PC-3 (cell line): ENCODE data around the gene STRBP. TPM values are rescaled to one million over a fixed set of nuclear protein-coding genes. Genes with fewer than 3 reads are reported as not detected.

ENCODE experiments used
- ATAC-seq: fragments of 200-7000 bp; cut with Tn5 transposase; 2 replicates; pipeline ENCODE4 v1.9.1; 2020; ENCODE audit warnings: mild to moderate bottlenecking, moderate library complexity
- BruUV-seq: library from RNA; stranded (reverse); fragments of 400-500 nt; replicated peaks from 2 replicates; lab custom pipeline; 2021; lab: Mats Ljungman, UMichigan
- CTCF ChIA-PET: fragments of 300-600 bp; sonication (Branson Sonifier 250); formaldehyde crosslinking; loops from one replicate; lab custom pipeline; 2022; ENCODE audit warnings: antibody characterized with exemption; lab: Charles Lee
- POLR2A ChIA-PET: fragments of 300-600 bp; sonication (Branson Sonifier 250); formaldehyde crosslinking; loops from one replicate; lab custom pipeline; 2022; ENCODE audit warnings: antibody characterized with exemption; ENCODE audit not compliant: unreplicated experiment; lab: Charles Lee
- DNase-seq: peaks from one replicate; pipeline ENCODE4 v3.0.0-alpha.2; 2015
- H2AFZ ChIP-seq: fragments of 300-600 bp; sonication (generic); 2 replicates; pipeline ENCODE4 v1.6.0; 2016; ENCODE audit warnings: antibody characterized with exemption, low read length
- H3F3A ChIP-seq: fragments of 300-600 bp; sonication (generic); one replicate; pipeline ENCODE4 v1.6.0; 2017; ENCODE audit warnings: antibody characterized with exemption, low read length, control low read depth, mild to moderate bottlenecking; ENCODE audit not compliant: unreplicated experiment
- H3K27ac ChIP-seq: fragments of 300-600 bp; sonication (generic); 2 replicates; pipeline ENCODE4 v1.5.1; 2016; ENCODE audit warnings: mild to moderate bottlenecking, low read length
- H3K27me3 ChIP-seq: fragments of 300-600 bp; sonication (generic); 2 replicates; pipeline ENCODE4 v1.6.1; 2016; ENCODE audit warnings: low read length, mixed read lengths
- H3K36me3 ChIP-seq: fragments of 300-600 bp; sonication (generic); 2 replicates; pipeline ENCODE4 v1.6.1; 2016; ENCODE audit warnings: low read depth, mixed run types, low read length, mixed read lengths
- H3K4me1 ChIP-seq: fragments of 300-600 bp; sonication (generic); 2 replicates; pipeline ENCODE4 v1.5.1; 2016; ENCODE audit warnings: low read length; ENCODE audit not compliant: insufficient read depth
- H3K4me2 ChIP-seq: fragments of 300-600 bp; sonication (generic); 2 replicates; pipeline ENCODE4 v1.6.0; 2016; ENCODE audit warnings: low read length
- H3K4me3 ChIP-seq: fragments of 300-600 bp; sonication (generic); 2 replicates; pipeline ENCODE4 v1.5.1; 2016; ENCODE audit warnings: mild to moderate bottlenecking, low read length, mixed read lengths
- H3K79me2 ChIP-seq: fragments of 300-600 bp; sonication (generic); 2 replicates; pipeline ENCODE4 v1.6.1; 2017; ENCODE audit warnings: low read length, mixed read lengths
- H3K9ac ChIP-seq: fragments of 300-600 bp; sonication (generic); 2 replicates; pipeline ENCODE4 v1.6.0; 2016; ENCODE audit warnings: mild to moderate bottlenecking, low read length
- H3K9me2 ChIP-seq: fragments of 300-600 bp; sonication (generic); replicated peaks from 2 replicates; pipeline ENCODE4 v1.6.1; 2016; ENCODE audit warnings: mixed run types, low read length, mixed read lengths
- H3K9me3 ChIP-seq: fragments of 300-600 bp; sonication (generic); 2 replicates; pipeline ENCODE4 v1.6.1; 2016; ENCODE audit warnings: low read length, mixed read lengths
- H4K20me1 ChIP-seq: fragments of 300-600 bp; sonication (generic); 2 replicates; pipeline ENCODE4 v1.6.1; 2016; ENCODE audit warnings: low read length, mixed read lengths
- CTCF ChIP-seq: fragments of 300-600 bp; sonication (generic); conservative IDR thresholded peaks from 2 replicates; pipeline ENCODE4 v1.5.1; 2017; ENCODE audit warnings: antibody characterized with exemption, low read depth, mild to moderate bottlenecking, low read length
- EZH2 ChIP-seq: fragments of 300-600 bp; sonication (generic); IDR thresholded peaks from one replicate; pipeline ENCODE4 v1.6.1; 2017; ENCODE audit warnings: antibody characterized with exemption, mild to moderate bottlenecking, low read length; ENCODE audit not compliant: unreplicated experiment
- EZH2phosphoT487 ChIP-seq: fragments of 300-600 bp; sonication (generic); IDR thresholded peaks from 2 replicates; pipeline ENCODE4 v1.6.1; 2018; ENCODE audit warnings: mild to moderate bottlenecking, antibody characterized with exemption, low read length, borderline replicate concordance
- intact Hi-C: fragments of 100-400 bp; cut with micrococcal nuclease; formaldehyde crosslinking; loops from 2 replicates; pipeline ENCODE4 v1.9.0; 2023
- total RNA-seq: library from RNA; depleted of rRNA; stranded (reverse); fragments of >200 nt; gene quantifications from 2 replicates; pipeline ENCODE4 v1.2.3, GENCODE V29; 2014

Gene STRBP
- total RNA-seq, 1 experiment from 2014 or later = 19.2 TPM

- intact Hi-C loops = no loop called here
- Histone ChIP-seq H3K27ac (no peak overlapping the region), H4K20me1 (no peaks in the 10 kb centered on the region), H3K9me2 (no peaks in the 10 kb centered on the region), H3K9me3 (no peaks in the 10 kb centered on the region), H3K9ac (no peak overlapping the region), H3K4me2 (no peak overlapping the region), H3K4me3 (no peak overlapping the region), H3F3A (no peaks in the 10 kb centered on the region), H3K4me1 (no peaks in the 10 kb centered on the region), H3K79me2 (no peaks in the 10 kb centered on the region), H3K27me3 (no peaks in the 10 kb centered on the region), H2AFZ (no peak overlapping the region), H3K36me3 (no peaks in the 10 kb centered on the region)
- ATAC-seq (no peak), DNase-seq (no peak)
- POLR2A ChIA-PET = no interaction called here
- CTCF ChIA-PET = no interaction called here
- TF ChIP-seq EZH2phosphoT487 (no peak), CTCF (no peak), EZH2 (no peak)
- BruUV-seq = no TSS peak
These were observed 51.2 kb downstream of the STRBP start for GRCh38 chr9:123217128-123217654.

- CTCF ChIA-PET = no interaction called here
- no TSS peak for BruUV-seq
- DNase-seq (no peak), ATAC-seq (no peak)
- POLR2A ChIA-PET = no interaction called here
- TF ChIP-seq EZH2phosphoT487 (no peak), CTCF (no peak), EZH2 (no peak)
- Histone ChIP-seq H3K9me2 (no peaks in the 10 kb centered on the region), H3K36me3 (no peaks in the 10 kb centered on the region), H3K4me2 (no peak overlapping the region), H3K4me3 (no peak overlapping the region), H4K20me1 (no peaks in the 10 kb centered on the region), H3K4me1 (no peaks in the 10 kb centered on the region), H3K9me3 (no peaks in the 10 kb centered on the region), H3K9ac (no peak overlapping the region), H3F3A (no peaks in the 10 kb centered on the region), H2AFZ (no peak overlapping the region), H3K79me2 (no peaks in the 10 kb centered on the region), H3K27ac (no peak overlapping the region), H3K27me3 (no peaks in the 10 kb centered on the region)
- intact Hi-C loops = no loop called here
These were observed 52.1 kb downstream of the STRBP start for GRCh38 chr9:123216251-123216797.

- intact Hi-C loops = no loop called here
- H3K4me2 ChIP-seq = no peak overlapping the region
- no peaks in the 10 kb centered on the region for H3K9me2 ChIP-seq
- H2AFZ ChIP-seq = no peak overlapping the region
- H3F3A ChIP-seq = no peaks in the 10 kb centered on the region
- no peak overlapping the region for H3K4me3 ChIP-seq
- BruUV-seq = no TSS peak
- no peaks in the 10 kb centered on the region for H3K27me3 ChIP-seq
- DNase-seq (no peak), ATAC-seq (no peak)
- no peaks in the 10 kb centered on the region for H4K20me1 ChIP-seq
- CTCF ChIA-PET = no interaction called here
- H3K79me2 ChIP-seq = no peaks in the 10 kb centered on the region
- TF ChIP-seq CTCF (no peak), EZH2phosphoT487 (no peak), EZH2 (no peak)
- POLR2A ChIA-PET = no interaction called here
- no peak overlapping the region for H3K9ac ChIP-seq
- H3K9me3 ChIP-seq = no peaks in the 10 kb centered on the region
- no peaks in the 10 kb centered on the region for H3K36me3 ChIP-seq
- no peak overlapping the region for H3K27ac ChIP-seq
- no peaks in the 10 kb centered on the region for H3K4me1 ChIP-seq
These were observed 57.3 kb downstream of the STRBP start for GRCh38 chr9:123211081-123211480.
